Stimulated activated naive CD4-positive, alpha-beta T cell (primary cell): ENCODE measurements around the gene IFNB1.
A peak's percentile ranks its signal among the peaks of the same experiment; 100 is the strongest.

Source experiments
- DNase-seq, 6 experiments: peaks; one replicate each; lab custom pipeline; 2025; lab: John Stamatoyannopoulos, UW

Gene IFNB1

GRCh38 chr9:21077781-21078180 lies at the start of gene IFNB1:
TSS of gene IFNB1 (minus strand) at chr9:21077942. CDS start at chr9:21077869, 73 bp downstream.
- no peak for DNase-seq

- DNase-seq = no peak
Measured at GRCh38 chr9:21121595-21122251, 44.0 kb upstream of the IFNB1 start.

GRCh38 chr9:21121079-21121478 lies 43.3 kb upstream of the IFNB1 start:
- DNase-seq = no peak

GRCh38 chr9:21119093-21119770 lies 41.5 kb upstream of the IFNB1 start:
- DNase-seq = no peak

- DNase-seq = no peak
Measured at GRCh38 chr9:21114311-21114710, 36.6 kb upstream of the IFNB1 start.

- DNase-seq = peak in 3 of 6 experiments; percentile 32 to 73 (median 64)
Measured at GRCh38 chr9:21110708-21111576, 33.2 kb upstream of the IFNB1 start.

- no peak for DNase-seq
Measured at GRCh38 chr9:21104787-21105186, 27.0 kb upstream of the IFNB1 start.

- DNase-seq = no peak
Measured at GRCh38 chr9:21102305-21102704, 24.6 kb upstream of the IFNB1 start.

GRCh38 chr9:21097817-21098216 lies 20.1 kb upstream of the IFNB1 start:
- DNase-seq = no peak

GRCh38 chr9:21096901-21097255 lies 19.1 kb upstream of the IFNB1 start:
- no peak for DNase-seq

GRCh38 chr9:21096172-21096900 lies 18.6 kb upstream of the IFNB1 start:
- DNase-seq = peak in 4 of 6 experiments; percentile 21 to 59 (median 50)

- no peak for DNase-seq
Measured at GRCh38 chr9:21095561-21095960, 17.8 kb upstream of the IFNB1 start.

GRCh38 chr9:21086538-21086937 lies 8.8 kb upstream of the IFNB1 start:
- DNase-seq = no peak

GRCh38 chr9:21085005-21085404 lies 7.3 kb upstream of the IFNB1 start:
- no peak for DNase-seq

- no peak for DNase-seq
Measured at GRCh38 chr9:21084242-21084850, 6.6 kb upstream of the IFNB1 start.

- no peak for DNase-seq
Measured at GRCh38 chr9:21082671-21083070, 4.9 kb upstream of the IFNB1 start.

- DNase-seq = peak in 3 of 6 experiments; percentile 8 to 19 (median 14)
Measured at GRCh38 chr9:21081999-21082398, 4.3 kb upstream of the IFNB1 start.

GRCh38 chr9:21081451-21081850 lies 3.7 kb upstream of the IFNB1 start:
- DNase-seq = no peak

GRCh38 chr9:21080793-21081192 lies 3.1 kb upstream of the IFNB1 start:
- DNase-seq = no peak

- DNase-seq = peak in 2 of 6 experiments; percentile 3 to 5
Measured at GRCh38 chr9:21078702-21079101, 960 bp upstream of the IFNB1 start.

GRCh38 chr9:21075484-21075883 lies 2.3 kb downstream of the IFNB1 start:
- no peak for DNase-seq

- DNase-seq = no peak
Measured at GRCh38 chr9:21070906-21071305, 6.8 kb downstream of the IFNB1 start.
